H9 (cell line): Measurements from ENCODE around the gene KLHL22. TPM values are rescaled to one million over a fixed set of nuclear protein-coding genes. Genes with fewer than 3 reads are reported as not detected.

Experiments used
- DNase-seq: peaks from one replicate; pipeline ENCODE4 v3.0.0-alpha.2; 2017
- H2AFZ ChIP-seq: one replicate; pipeline ENCODE4 v1.6.1; 2013; ENCODE audit warnings: mild to moderate bottlenecking, low read length, control low read depth, moderate library complexity
- H2AK5ac ChIP-seq: 2 replicates; pipeline ENCODE4 v1.6.1; 2013; ENCODE audit warnings: low read length, control low read depth, mixed read lengths; ENCODE audit not compliant: insufficient read length
- H2BK120ac ChIP-seq: one replicate; pipeline ENCODE4 v1.6.1; 2013; ENCODE audit warnings: low read depth, mild to moderate bottlenecking, low read length, control low read depth, inconsistent platforms; ENCODE audit not compliant: poor library complexity, severe bottlenecking
- H2BK12ac ChIP-seq: 2 replicates; pipeline ENCODE4 v1.6.1; 2013; ENCODE audit warnings: low read length, control low read depth, mixed read lengths, low read depth; ENCODE audit not compliant: insufficient read length
- H2BK15ac ChIP-seq: 2 replicates; pipeline ENCODE4 v1.6.1; 2013; ENCODE audit warnings: low read depth, low read length, control low read depth
- H2BK20ac ChIP-seq: one replicate; pipeline ENCODE4 v1.6.1; 2013; ENCODE audit warnings: low read depth, mild to moderate bottlenecking, low read length, control low read depth, inconsistent platforms; ENCODE audit not compliant: poor library complexity, severe bottlenecking
- H2BK5ac ChIP-seq: 2 replicates; pipeline ENCODE4 v1.6.1; 2013; ENCODE audit warnings: low read length, control low read depth, mixed read lengths; ENCODE audit not compliant: insufficient read length
- H3K14ac ChIP-seq: 2 replicates; pipeline ENCODE4 v1.6.1; 2013; ENCODE audit warnings: low read length, control low read depth; ENCODE audit not compliant: insufficient read depth
- H3K18ac ChIP-seq: 2 replicates; pipeline ENCODE4 v1.6.1; 2013; ENCODE audit warnings: low read depth, mild to moderate bottlenecking, mixed read lengths, low read length, control low read depth; ENCODE audit not compliant: insufficient read length
- H3K23ac ChIP-seq: 2 replicates; pipeline ENCODE4 v1.6.1; 2013; ENCODE audit warnings: low read length, control low read depth, mixed read lengths, low read depth; ENCODE audit not compliant: insufficient read length
- H3K23me2 ChIP-seq: 2 replicates; pipeline ENCODE4 v1.6.1; 2013; ENCODE audit warnings: low read depth, mild to moderate bottlenecking, mixed read lengths, low read length, control low read depth; ENCODE audit not compliant: insufficient read length, poor library complexity, severe bottlenecking
- H3K27ac ChIP-seq: 2 replicates; pipeline ENCODE4 v1.5.1; 2013; ENCODE audit warnings: low read length, control low read depth, mixed read lengths, low read depth; ENCODE audit not compliant: insufficient read length
- H3K27me3 ChIP-seq: 2 replicates; pipeline ENCODE4 v1.6.1; 2013; ENCODE audit warnings: low read length, control low read depth, inconsistent platforms; ENCODE audit not compliant: insufficient read depth
- H3K4ac ChIP-seq: 2 replicates; pipeline ENCODE4 v1.6.1; 2013; ENCODE audit warnings: low read depth, mild to moderate bottlenecking, control low read depth, inconsistent platforms, low read length, moderate library complexity
- H3K4me1 ChIP-seq: 2 replicates; pipeline ENCODE4 v1.6.1; 2013; ENCODE audit warnings: low read length, control low read depth, inconsistent platforms; ENCODE audit not compliant: insufficient read depth
- H3K4me2 ChIP-seq: 2 replicates; pipeline ENCODE4 v1.6.1; 2013; ENCODE audit warnings: low read length, control low read depth, mixed read lengths; ENCODE audit not compliant: insufficient read length, insufficient read depth
- H3K56ac ChIP-seq: 2 replicates; pipeline ENCODE4 v1.6.1; 2013; ENCODE audit warnings: low read depth, mild to moderate bottlenecking, mixed read lengths, low read length, control low read depth; ENCODE audit not compliant: insufficient read length
- H3K79me1 ChIP-seq: 2 replicates; pipeline ENCODE4 v1.6.1; 2013; ENCODE audit warnings: low read depth, mild to moderate bottlenecking, moderate library complexity, low read length, control low read depth, inconsistent platforms; ENCODE audit not compliant: insufficient read depth, poor library complexity, severe bottlenecking
- H3K79me2 ChIP-seq: 2 replicates; pipeline ENCODE4 v1.6.1; 2013; ENCODE audit warnings: low read length, control low read depth, inconsistent platforms; ENCODE audit not compliant: insufficient read depth
- H3K9ac ChIP-seq: 2 replicates; pipeline ENCODE4 v1.6.1; 2013; ENCODE audit warnings: low read length, control low read depth, mixed read lengths; ENCODE audit not compliant: insufficient read length; ENCODE audit errors: extremely low read depth
- H3K9me3 ChIP-seq: one replicate; pipeline ENCODE4 v1.6.1; 2013; ENCODE audit warnings: low read depth, low read length, inconsistent platforms; ENCODE audit not compliant: control insufficient read depth
- H3T11ph ChIP-seq: one replicate; pipeline ENCODE4 v1.6.1; 2013; ENCODE audit warnings: mild to moderate bottlenecking, low read length, control low read depth, inconsistent platforms
- H4K20me1 ChIP-seq: one replicate; pipeline ENCODE4 v1.6.1; 2013; ENCODE audit not compliant: control insufficient read depth, insufficient read length, insufficient read depth
- H4K5ac ChIP-seq: 2 replicates; pipeline ENCODE4 v1.6.1; 2013; ENCODE audit warnings: low read depth, mild to moderate bottlenecking, mixed read lengths, low read length, control low read depth; ENCODE audit not compliant: insufficient read length
- H4K8ac ChIP-seq: replicated peaks from 2 replicates; pipeline ENCODE4 v1.6.1; 2013; ENCODE audit warnings: low read length, control low read depth, mixed read lengths, low read depth; ENCODE audit not compliant: insufficient read length
- H4K91ac ChIP-seq: 2 replicates; pipeline ENCODE4 v1.6.1; 2013; ENCODE audit warnings: low read depth, mild to moderate bottlenecking, moderate library complexity, mixed read lengths, low read length, control low read depth; ENCODE audit not compliant: insufficient read length
- H3K27ac Mint-ChIP-seq, 3 experiments: 2 replicates in 2 of 3; 3 replicates in 1 of 3; pipeline ENCODE4 v1.8.0; 2020 to 2021; ENCODE audit warnings: mixed read lengths in 3 of 3, mild to moderate bottlenecking in 1 of 3, moderate library complexity in 1 of 3
- H3K27me3 Mint-ChIP-seq: 2 replicates; pipeline ENCODE4 v1.8.0; 2021; ENCODE audit warnings: low read depth, mild to moderate bottlenecking, moderate library complexity, mixed read lengths
- H3K36me3 Mint-ChIP-seq, 3 experiments: 2 replicates in 2 of 3; 3 replicates in 1 of 3; pipeline ENCODE4 v1.8.0; 2020 to 2021; ENCODE audit warnings: low read depth in 3 of 3, mixed read lengths in 3 of 3; ENCODE audit not compliant: insufficient read depth in 1 of 3
- H3K4me1 Mint-ChIP-seq, 2 experiments: 2 replicates each; pipeline ENCODE4 v1.8.0; 2020; ENCODE audit warnings: mixed read lengths in 2 of 2
- H3K4me3 Mint-ChIP-seq, 2 experiments: 2 replicates in 1 of 2; 3 replicates in 1 of 2; pipeline ENCODE4 v1.8.0; 2020 to 2021; ENCODE audit warnings: mild to moderate bottlenecking in 2 of 2, mixed read lengths in 2 of 2, moderate library complexity in 1 of 2
- H3K9me3 Mint-ChIP-seq, 2 experiments: 2 replicates in 1 of 2; 3 replicates in 1 of 2; pipeline ENCODE4 v1.8.0; 2020; ENCODE audit warnings: mild to moderate bottlenecking in 2 of 2, mixed read lengths in 2 of 2, moderate library complexity in 1 of 2
- WGBS: extraction: QIAGEN DNeasy Blood & Tissue Kit; methylation state at CpG from one replicate; pipeline ENCODE4 v1.1.7; 2013; ENCODE audit warnings: missing lambda C conversion rate, low lambda C conversion rate, mixed read lengths; ENCODE audit not compliant: insufficient read length; ENCODE audit errors: extremely low coverage; 5-methylcytosine and 5-hydroxymethylcytosine counted together
- total RNA-seq: library from RNA; stranded (reverse); gene quantifications from 2 replicates; pipeline ENCODE4 v1.2.1, GENCODE V29; 2021
- TF ChIP-seq, protein P1 (sequence below): fragments of 200-600 bp; sonication (generic); conservative IDR thresholded peaks from 3 replicates; pipeline ENCODE4 v1.8.0; 2021; ENCODE audit warnings: antibody characterized with exemption, mild to moderate bottlenecking

The KLHL22 gene
- total RNA-seq, 1 experiment from 2014 or later = 11.9 TPM

DNA sequence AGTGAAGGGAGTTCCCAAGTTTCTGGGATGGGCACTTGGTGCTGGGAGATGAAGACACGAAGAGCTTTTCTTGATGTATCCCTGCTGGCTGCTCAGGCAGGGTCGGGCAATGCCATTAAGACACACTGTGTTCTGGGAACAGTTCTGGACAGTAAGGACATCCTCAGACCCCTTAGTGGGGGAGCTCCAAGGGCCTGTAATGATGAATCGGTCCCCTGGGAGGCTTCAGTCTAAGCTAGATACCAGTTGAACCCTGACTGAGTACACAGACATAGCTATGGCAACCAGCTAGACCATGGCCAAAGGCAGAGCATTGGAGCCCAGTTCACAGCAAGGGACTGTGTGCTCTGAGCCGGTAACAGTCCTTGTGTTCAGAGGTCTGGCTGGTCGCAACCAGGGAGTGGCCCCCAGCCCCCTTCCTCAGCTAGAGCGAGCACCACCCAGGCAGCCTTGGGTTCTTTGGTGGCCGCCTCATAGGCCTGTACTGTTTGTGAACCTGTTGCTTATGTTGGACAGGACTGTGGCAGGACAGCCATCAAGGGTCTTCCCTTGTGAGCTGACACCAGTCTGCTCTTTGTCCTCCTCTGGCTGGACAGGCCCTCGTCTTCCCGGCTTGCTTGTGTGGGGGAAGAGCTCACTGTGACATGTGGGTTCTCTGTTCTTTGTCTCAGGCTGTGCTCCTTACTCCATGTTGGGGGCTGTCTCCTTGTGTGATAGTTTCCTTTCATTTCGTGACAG, 36.8 kb upstream of the KLHL22 start:
- Histone ChIP-seq H3K4ac (no peak overlapping the region), H4K91ac (no peak overlapping the region), H3K27me3 (no peaks in the 10 kb centered on the region), H2BK12ac (no peak overlapping the region), H2BK15ac (no peak overlapping the region), H4K5ac (no peak overlapping the region), H2BK5ac (no peak overlapping the region), H4K20me1 (no peaks in the 10 kb centered on the region), H3K79me2 (no peaks in the 10 kb centered on the region; the same call in 1 of the 2 replicates), H3K14ac (no peak overlapping the region), H3K56ac (no peak overlapping the region), H3K9ac (no peak overlapping the region), H4K8ac (no peak overlapping the region), H2AFZ (no peak overlapping the region), H3K4me1 (no peaks in the 10 kb centered on the region; the same call in 1 of the 2 replicates), H2BK120ac (no peak overlapping the region), H2AK5ac (no peak overlapping the region), H3K79me1 (peaks cover 10% of the 10 kb centered on the region), H3K4me2 (no peak overlapping the region), H3T11ph (no peak overlapping the region), H3K23me2 (no peaks in the 10 kb centered on the region), H2BK20ac (no peak overlapping the region), H3K23ac (no peak overlapping the region), H3K9me3 (no peaks in the 10 kb centered on the region), H3K18ac (no peak overlapping the region), H3K27ac (no peak overlapping the region)
- DNase-seq = no peak
- Mint-ChIP-seq H3K27me3 (no peaks in the 10 kb centered on the region), H3K4me1 (peaks cover 24 to 28% of the 10 kb centered on the region in 2 experiments), H3K9me3 (peaks cover 5 to 8% of the 10 kb centered on the region in 2 experiments), H3K27ac (peak overlapping the region; percentile 69 to 88 (median 72); a peak in 6 of 7 replicates), H3K4me3 (no peak overlapping the region), H3K36me3 (peaks cover 10 to 24% (median 24%) of the 10 kb centered on the region in 3 experiments)
- no CpG with 5 or more reads among the region's 10 CpGs for WGBS
- TF ChIP-seq, protein P1, sequence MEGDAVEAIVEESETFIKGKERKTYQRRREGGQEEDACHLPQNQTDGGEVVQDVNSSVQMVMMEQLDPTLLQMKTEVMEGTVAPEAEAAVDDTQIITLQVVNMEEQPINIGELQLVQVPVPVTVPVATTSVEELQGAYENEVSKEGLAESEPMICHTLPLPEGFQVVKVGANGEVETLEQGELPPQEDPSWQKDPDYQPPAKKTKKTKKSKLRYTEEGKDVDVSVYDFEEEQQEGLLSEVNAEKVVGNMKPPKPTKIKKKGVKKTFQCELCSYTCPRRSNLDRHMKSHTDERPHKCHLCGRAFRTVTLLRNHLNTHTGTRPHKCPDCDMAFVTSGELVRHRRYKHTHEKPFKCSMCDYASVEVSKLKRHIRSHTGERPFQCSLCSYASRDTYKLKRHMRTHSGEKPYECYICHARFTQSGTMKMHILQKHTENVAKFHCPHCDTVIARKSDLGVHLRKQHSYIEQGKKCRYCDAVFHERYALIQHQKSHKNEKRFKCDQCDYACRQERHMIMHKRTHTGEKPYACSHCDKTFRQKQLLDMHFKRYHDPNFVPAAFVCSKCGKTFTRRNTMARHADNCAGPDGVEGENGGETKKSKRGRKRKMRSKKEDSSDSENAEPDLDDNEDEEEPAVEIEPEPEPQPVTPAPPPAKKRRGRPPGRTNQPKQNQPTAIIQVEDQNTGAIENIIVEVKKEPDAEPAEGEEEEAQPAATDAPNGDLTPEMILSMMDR = no peak
